Ascending aorta (tissue), 2 donors: ENCODE data around the gene DAPK3. TPM values are rescaled to one million over a fixed set of nuclear protein-coding genes. Genes with fewer than 3 reads are reported as not detected.

Experiments used
- DNase-seq, 2 donors: peaks; one replicate each; pipeline ENCODE4 v3.0.0-alpha.2; 2019; ENCODE audit warnings: low spot score in 2 of 2
- H3K27ac ChIP-seq, 2 donors: fragments of 200-600 bp; sonication (generic); one replicate each; pipeline ENCODE4 v1.5.1; 2016 to 2017; ENCODE audit warnings: mild to moderate bottlenecking in 1 of 2
- H3K27me3 ChIP-seq: fragments of 200-600 bp; sonication (generic); one replicate; pipeline ENCODE4 v1.5.1; 2017
- H3K36me3 ChIP-seq, 2 donors: fragments of 200-600 bp; sonication (generic); one replicate each; pipeline ENCODE4 v1.5.1; 2016
- H3K4me1 ChIP-seq, 2 donors: fragments of 200-600 bp; sonication (generic); one replicate each; pipeline ENCODE4 v1.5.1; 2016 to 2017; ENCODE audit warnings: mild to moderate bottlenecking in 1 of 2
- H3K4me3 ChIP-seq, 2 donors: fragments of 200-600 bp; sonication (generic); one replicate each; pipeline ENCODE4 v1.5.1; 2016 to 2017; ENCODE audit warnings: mild to moderate bottlenecking in 1 of 2
- H3K9me3 ChIP-seq, 2 donors: fragments of 200-600 bp; sonication (generic); one replicate each; pipeline ENCODE4 v1.5.1; 2016
- CTCF ChIP-seq, 3 experiments: fragments of 200-600 bp in 2 of 3; fragments of 450-650 bp in 1 of 3; sonication (generic) in 2 of 3; IDR thresholded peaks; one replicate each; pipeline ENCODE4 v1.5.1; 2016 to 2019; ENCODE audit warnings: antibody characterized with exemption in 3 of 3, mild to moderate bottlenecking in 1 of 3, moderate library complexity in 1 of 3
- intact Hi-C: fragments of 100-400 bp; cut with DNase I; formaldehyde crosslinking; loops from one replicate; pipeline ENCODE4 v1.15.1; 2023
- total RNA-seq: library from RNA; depleted of rRNA; stranded (reverse); fragments of >200 nt; gene quantifications from one replicate; pipeline ENCODE4 v1.1.0, GENCODE V29; 2016

DAPK3 gene
- total RNA-seq, 1 donor from 2014 or later = 135 TPM

GRCh38 chr19:3919793-3920192, 51.1 kb downstream of the DAPK3 start:
- Histone ChIP-seq H3K27me3 (no peaks in the 10 kb centered on the region), H3K9me3 (peaks cover 0 to 11% of the 10 kb centered on the region in 2 donors), H3K27ac (no peak overlapping the region), H3K4me3 (no peak overlapping the region), H3K4me1 (no peaks in the 10 kb centered on the region), H3K36me3 (no peaks in the 10 kb centered on the region)
- DNase-seq = no peak
- intact Hi-C loops = no loop called here
- TF ChIP-seq CTCF (IDR thresholded peaks at IDR 0.05) = no peak

- no peaks in the 10 kb centered on the region for H3K27me3 ChIP-seq
- no peak for TF ChIP-seq CTCF (IDR thresholded peaks at IDR 0.05)
- no peak for DNase-seq
- intact Hi-C loops = no loop called here
- no peaks in the 10 kb centered on the region for H3K4me1 ChIP-seq
- no peak overlapping the region for H3K4me3 ChIP-seq
- peaks cover 0 to 3% of the 10 kb centered on the region in 2 donors for H3K9me3 ChIP-seq
- no peak overlapping the region for H3K27ac ChIP-seq
- H3K36me3 ChIP-seq = no peaks in the 10 kb centered on the region
These were observed 54.9 kb downstream of the DAPK3 start for GRCh38 chr19:3916033-3916432.

GRCh38 chr19:3914199-3914598, 56.7 kb downstream of the DAPK3 start:
- Histone ChIP-seq H3K36me3 (no peaks in the 10 kb centered on the region), H3K4me3 (no peak overlapping the region), H3K9me3 (peaks cover 0 to 8% of the 10 kb centered on the region in 2 donors), H3K4me1 (no peaks in the 10 kb centered on the region), H3K27ac (no peak overlapping the region), H3K27me3 (no peaks in the 10 kb centered on the region)
- TF ChIP-seq CTCF (IDR thresholded peaks at IDR 0.05) = no peak
- no peak for DNase-seq
- intact Hi-C loops = no loop called here

GRCh38 chr19:3910105-3910504, 60.8 kb downstream of the DAPK3 start:
- DNase-seq = no peak
- Histone ChIP-seq H3K27me3 (no peaks in the 10 kb centered on the region), H3K4me1 (no peaks in the 10 kb centered on the region), H3K4me3 (no peak overlapping the region), H3K9me3 (peaks cover 0 to 8% of the 10 kb centered on the region in 2 donors), H3K36me3 (no peaks in the 10 kb centered on the region), H3K27ac (no peak overlapping the region)
- no peak for TF ChIP-seq CTCF (IDR thresholded peaks at IDR 0.05)
- intact Hi-C loops = no loop called here

Other genes starting within 250 kb of the DAPK3 start
- 58.9 TPM for gene APBA3, start 209.4 kb downstream of the DAPK3 start, total RNA-seq
- 34.9 TPM for gene MRPL54, start 208.4 kb downstream of the DAPK3 start, total RNA-seq
- gene RAX2, start 198.9 kb downstream of the DAPK3 start, total RNA-seq = not detected
- not detected for gene MATK, start 184.7 kb downstream of the DAPK3 start, total RNA-seq
- not detected for gene ZFR2, start 102.1 kb downstream of the DAPK3 start, total RNA-seq
- gene ATCAY, start 90.4 kb downstream of the DAPK3 start, total RNA-seq = not detected
- not detected for gene NMRK2, start 38.0 kb downstream of the DAPK3 start, total RNA-seq
- 1,544 TPM for gene EEF2, start 14.4 kb upstream of the DAPK3 start, total RNA-seq
- 30.8 TPM for gene PIAS4, start 36.6 kb upstream of the DAPK3 start, total RNA-seq
- gene ZBTB7A, start 95.8 kb upstream of the DAPK3 start, total RNA-seq = 76.4 TPM
- 155 TPM for gene MAP2K2, start 153.0 kb upstream of the DAPK3 start, total RNA-seq
- 2.8 TPM for gene CREB3L3, start 182.5 kb upstream of the DAPK3 start, total RNA-seq
- 5.9 TPM for gene SIRT6, start 211.5 kb upstream of the DAPK3 start, total RNA-seq
- not detected for gene ANKRD24, start 211.6 kb upstream of the DAPK3 start, total RNA-seq